H1 (cell line): Measurements from ENCODE around the gene GALNT2.

ENCODE experiments used
- CHD1 ChIP-seq: IDR thresholded peaks from 2 replicates; pipeline ENCODE4 v1.6.1; 2012; ENCODE audit warnings: low read depth, low read length, improper control_type of control experiment
- EZH2 ChIP-seq: fragments of 200-600 bp; sonication (generic); IDR thresholded peaks from 2 replicates; pipeline ENCODE4 v1.7.1; 2012; ENCODE audit warnings: low read depth, mild to moderate bottlenecking, moderate library complexity, low read length, inconsistent platforms; ENCODE audit not compliant: severe bottlenecking
- FOSL1 ChIP-seq: IDR thresholded peaks from 2 replicates; pipeline ENCODE4 v1.6.1; 2011; ENCODE audit warnings: mild to moderate bottlenecking, low read depth, low read length, moderate library complexity; ENCODE audit not compliant: insufficient read depth
- GABPA ChIP-seq: IDR thresholded peaks from 2 replicates; pipeline ENCODE4 v1.6.1; 2011; ENCODE audit warnings: mild to moderate bottlenecking, low read length, moderate library complexity, borderline replicate concordance; ENCODE audit not compliant: insufficient read depth
- HDAC2 ChIP-seq, 2 experiments: fragments of 300-600 bp in 1 of 2; sonication (generic) in 1 of 2; IDR thresholded peaks; 2 replicates each; pipeline ENCODE4 v1.6.1; 2011 to 2012; ENCODE audit warnings: low read depth in 2 of 2, low read length in 2 of 2, mild to moderate bottlenecking in 2 of 2, moderate library complexity in 2 of 2, borderline replicate concordance in 1 of 2, inconsistent platforms in 1 of 2
- KDM5A ChIP-seq: fragments of 200-600 bp; IDR thresholded peaks from 2 replicates; pipeline ENCODE4 v1.7.1; 2012; ENCODE audit warnings: mild to moderate bottlenecking, low read length, inconsistent platforms, mixed read lengths
- MAX ChIP-seq: IDR thresholded peaks from 2 replicates; pipeline ENCODE4 v1.6.1; 2012; ENCODE audit warnings: inconsistent platforms
- POLR2A ChIP-seq, 2 experiments: IDR thresholded peaks; 1 replicate in 1 of 2; 2 replicates in 1 of 2; pipeline ENCODE4 v1.6.1; 2011; ENCODE audit warnings: low read depth in 2 of 2, low read length in 2 of 2, mild to moderate bottlenecking in 2 of 2; ENCODE audit errors: control extremely low read depth in 1 of 2
- RAD21 ChIP-seq, 2 experiments: IDR thresholded peaks in 1 of 2; conservative IDR thresholded peaks in 1 of 2; 2 replicates each; pipeline ENCODE4 v1.6.1; 2011; ENCODE audit warnings: low read depth in 2 of 2, low read length in 2 of 2, improper control_type of control experiment in 1 of 2, inconsistent platforms in 1 of 2, mild to moderate bottlenecking in 1 of 2, moderate library complexity in 1 of 2
- SP1 ChIP-seq: IDR thresholded peaks from 2 replicates; pipeline ENCODE4 v1.6.1; 2011; ENCODE audit warnings: low read depth, low read length
- SP2 ChIP-seq: IDR thresholded peaks from 2 replicates; pipeline ENCODE4 v1.6.1; 2012; ENCODE audit warnings: mild to moderate bottlenecking, low read length, inconsistent platforms
- TF ChIP-seq, protein P1 (sequence below), 3 experiments: IDR thresholded peaks; 1 replicate in 2 of 3; 2 replicates in 1 of 3; pipeline versions ENCODE4 v1.5.1 to v1.6.1; 2011; ENCODE audit warnings: low read length in 3 of 3, mild to moderate bottlenecking in 3 of 3, inconsistent platforms in 2 of 3, low read depth in 1 of 3, moderate library complexity in 1 of 3; ENCODE audit not compliant: insufficient read depth in 1 of 3; ENCODE audit errors: control extremely low read depth in 1 of 3
- TF ChIP-seq, protein P2 (sequence below): IDR thresholded peaks from 2 replicates; pipeline ENCODE4 v1.6.1; 2011; ENCODE audit warnings: low read length, improper control_type of control experiment

GRCh38 chr1:230191855-230192254 lies 124.8 kb downstream of the GALNT2 start:
- TF ChIP-seq, protein P1, sequence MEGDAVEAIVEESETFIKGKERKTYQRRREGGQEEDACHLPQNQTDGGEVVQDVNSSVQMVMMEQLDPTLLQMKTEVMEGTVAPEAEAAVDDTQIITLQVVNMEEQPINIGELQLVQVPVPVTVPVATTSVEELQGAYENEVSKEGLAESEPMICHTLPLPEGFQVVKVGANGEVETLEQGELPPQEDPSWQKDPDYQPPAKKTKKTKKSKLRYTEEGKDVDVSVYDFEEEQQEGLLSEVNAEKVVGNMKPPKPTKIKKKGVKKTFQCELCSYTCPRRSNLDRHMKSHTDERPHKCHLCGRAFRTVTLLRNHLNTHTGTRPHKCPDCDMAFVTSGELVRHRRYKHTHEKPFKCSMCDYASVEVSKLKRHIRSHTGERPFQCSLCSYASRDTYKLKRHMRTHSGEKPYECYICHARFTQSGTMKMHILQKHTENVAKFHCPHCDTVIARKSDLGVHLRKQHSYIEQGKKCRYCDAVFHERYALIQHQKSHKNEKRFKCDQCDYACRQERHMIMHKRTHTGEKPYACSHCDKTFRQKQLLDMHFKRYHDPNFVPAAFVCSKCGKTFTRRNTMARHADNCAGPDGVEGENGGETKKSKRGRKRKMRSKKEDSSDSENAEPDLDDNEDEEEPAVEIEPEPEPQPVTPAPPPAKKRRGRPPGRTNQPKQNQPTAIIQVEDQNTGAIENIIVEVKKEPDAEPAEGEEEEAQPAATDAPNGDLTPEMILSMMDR (IDR thresholded peaks at IDR 0.05; ENCODE audit: control extremely low read depth in 1 of 3, insufficient read depth in 1 of 3, low read depth in 1 of 3, low read length in 3 of 3) = no peak
- TF ChIP-seq FOSL1 = no peak
- TF ChIP-seq RAD21 (IDR thresholded peaks at IDR 0.05 in 1 of 2, conservative IDR thresholded peaks at IDR 0.05 in 1 of 2; ENCODE audit: low read depth in 2 of 2, low read length in 2 of 2) = no peak
- no peak for TF ChIP-seq POLR2A (IDR thresholded peaks at IDR 0.05; ENCODE audit: control extremely low read depth in 1 of 2, low read depth in 2 of 2, low read length in 2 of 2)
- TF ChIP-seq SP1 = no peak
- TF ChIP-seq CHD1 = no peak
- TF ChIP-seq SP2 = no peak
- TF ChIP-seq GABPA = no peak
- no peak for TF ChIP-seq MAX
- no peak for TF ChIP-seq HDAC2 (IDR thresholded peaks at IDR 0.05; ENCODE audit: borderline replicate concordance in 1 of 2, low read depth in 2 of 2, low read length in 2 of 2)
- TF ChIP-seq EZH2 = no peak
- TF ChIP-seq, protein P2, sequence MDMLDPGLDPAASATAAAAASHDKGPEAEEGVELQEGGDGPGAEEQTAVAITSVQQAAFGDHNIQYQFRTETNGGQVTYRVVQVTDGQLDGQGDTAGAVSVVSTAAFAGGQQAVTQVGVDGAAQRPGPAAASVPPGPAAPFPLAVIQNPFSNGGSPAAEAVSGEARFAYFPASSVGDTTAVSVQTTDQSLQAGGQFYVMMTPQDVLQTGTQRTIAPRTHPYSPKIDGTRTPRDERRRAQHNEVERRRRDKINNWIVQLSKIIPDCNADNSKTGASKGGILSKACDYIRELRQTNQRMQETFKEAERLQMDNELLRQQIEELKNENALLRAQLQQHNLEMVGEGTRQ = no peak
- no peak for TF ChIP-seq KDM5A
